Measurements from ENCODE around the gene OR52N5.
A peak's percentile ranks its signal among the peaks of the same experiment; 100 is the strongest.

The OR52N5 gene

DNA sequence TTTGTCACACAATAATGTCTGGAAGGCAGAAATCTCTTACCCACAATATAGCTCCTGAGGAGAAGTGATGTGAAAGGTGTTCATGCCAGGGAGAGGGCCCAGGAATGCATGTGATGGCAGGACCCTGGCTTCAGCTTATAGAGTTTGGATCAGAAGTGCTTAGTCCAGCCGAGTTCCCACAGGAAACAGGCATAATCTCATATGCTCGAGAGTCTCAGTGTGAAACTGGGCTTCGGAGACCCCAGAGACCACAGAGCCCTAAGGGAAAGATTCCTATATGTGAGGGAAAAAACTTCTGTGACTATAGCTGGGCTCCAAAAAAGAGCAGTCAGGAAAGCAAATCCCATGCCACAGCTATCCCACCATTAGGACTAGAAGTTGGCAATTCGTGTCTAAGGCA, at the start of gene OR52N5:
Gene OR52N5, minus strand, starts transcription at position 101 of the 400 bp plus-strand sequence. CDS start 4,721 bp downstream, outside the sequence.
- DNase-seq: no peak

DNA sequence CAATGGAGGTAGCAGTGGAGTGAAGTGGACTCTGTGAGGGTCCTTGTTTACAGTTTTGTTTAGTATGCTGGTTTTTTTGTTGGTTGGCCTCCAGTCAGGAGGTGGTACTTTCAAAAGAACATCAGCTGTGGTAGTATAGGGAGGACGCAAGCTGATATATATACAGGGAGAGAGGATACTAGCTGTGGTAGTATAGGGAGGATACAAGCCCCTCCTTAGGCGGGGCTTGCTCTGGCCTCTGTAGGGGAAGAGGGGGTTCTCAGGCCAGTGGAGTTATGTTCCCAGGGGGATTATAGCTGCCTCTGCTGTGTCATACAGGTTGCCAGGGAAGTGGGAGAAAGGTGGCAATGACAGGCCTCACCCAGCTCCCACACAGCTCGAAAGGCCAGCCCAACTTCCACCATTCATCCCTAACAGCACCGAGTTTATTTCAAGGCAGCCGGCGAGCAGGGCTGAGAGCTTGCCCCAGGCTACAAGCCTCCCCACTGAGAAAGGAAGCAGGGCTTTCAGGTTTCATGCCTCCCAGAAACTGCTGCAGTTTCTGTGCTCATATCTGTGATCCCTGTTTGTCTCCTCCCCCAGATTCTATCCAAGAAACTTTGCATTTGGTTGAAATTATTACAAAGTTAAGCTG, 48.2 kb upstream of the OR52N5 start:
- DNase-seq: no peak

DNA sequence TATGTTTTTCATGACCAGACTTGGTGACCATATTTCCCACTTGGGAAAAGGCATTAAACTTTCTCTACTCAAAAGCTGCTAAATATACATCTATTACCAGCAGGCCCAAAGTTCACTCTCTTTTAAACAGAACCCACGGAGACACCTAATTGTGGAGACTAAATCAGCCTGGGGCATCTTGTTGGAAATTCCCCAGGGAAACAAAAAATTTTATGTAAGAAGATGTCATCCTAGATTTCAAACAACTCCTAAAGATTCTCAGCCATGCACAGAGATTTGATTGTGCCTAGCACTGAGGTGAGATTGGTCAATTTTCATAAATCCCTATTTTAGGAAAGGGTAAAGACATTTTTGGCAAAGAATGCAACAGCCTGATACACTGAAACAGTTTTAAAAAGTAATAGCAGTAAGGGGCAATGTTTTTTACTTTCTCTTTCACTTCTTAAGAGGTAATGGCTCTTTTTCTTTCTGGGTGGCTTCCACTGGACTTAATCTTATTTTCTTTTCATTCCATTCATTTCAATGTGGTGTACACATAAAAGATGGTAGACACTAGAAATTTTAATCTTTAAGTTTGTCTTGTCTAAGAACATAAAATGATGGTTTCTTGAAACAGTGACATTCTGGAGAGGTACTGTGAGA, 35.2 kb upstream of the OR52N5 start:
- DNase-seq: no peak

DNA sequence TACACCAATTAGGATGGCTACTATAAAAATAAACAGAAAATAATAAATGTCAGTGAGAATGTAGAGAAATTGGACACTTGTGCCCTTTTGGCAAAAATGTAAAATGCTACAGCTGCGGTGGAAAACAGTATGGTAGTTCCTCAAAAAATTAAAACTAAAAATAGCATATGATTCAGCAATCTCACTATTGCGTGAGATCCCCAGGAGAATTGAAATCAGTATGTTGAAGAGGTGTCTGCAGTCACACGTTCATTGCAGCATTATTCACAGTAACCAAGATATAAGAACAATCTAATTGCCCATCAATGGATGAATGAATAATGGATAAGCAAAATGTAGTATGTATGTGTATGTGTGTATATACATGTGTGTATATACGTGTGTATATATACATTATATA, 32.4 kb upstream of the OR52N5 start:
- DNase-seq: no peak

DNA sequence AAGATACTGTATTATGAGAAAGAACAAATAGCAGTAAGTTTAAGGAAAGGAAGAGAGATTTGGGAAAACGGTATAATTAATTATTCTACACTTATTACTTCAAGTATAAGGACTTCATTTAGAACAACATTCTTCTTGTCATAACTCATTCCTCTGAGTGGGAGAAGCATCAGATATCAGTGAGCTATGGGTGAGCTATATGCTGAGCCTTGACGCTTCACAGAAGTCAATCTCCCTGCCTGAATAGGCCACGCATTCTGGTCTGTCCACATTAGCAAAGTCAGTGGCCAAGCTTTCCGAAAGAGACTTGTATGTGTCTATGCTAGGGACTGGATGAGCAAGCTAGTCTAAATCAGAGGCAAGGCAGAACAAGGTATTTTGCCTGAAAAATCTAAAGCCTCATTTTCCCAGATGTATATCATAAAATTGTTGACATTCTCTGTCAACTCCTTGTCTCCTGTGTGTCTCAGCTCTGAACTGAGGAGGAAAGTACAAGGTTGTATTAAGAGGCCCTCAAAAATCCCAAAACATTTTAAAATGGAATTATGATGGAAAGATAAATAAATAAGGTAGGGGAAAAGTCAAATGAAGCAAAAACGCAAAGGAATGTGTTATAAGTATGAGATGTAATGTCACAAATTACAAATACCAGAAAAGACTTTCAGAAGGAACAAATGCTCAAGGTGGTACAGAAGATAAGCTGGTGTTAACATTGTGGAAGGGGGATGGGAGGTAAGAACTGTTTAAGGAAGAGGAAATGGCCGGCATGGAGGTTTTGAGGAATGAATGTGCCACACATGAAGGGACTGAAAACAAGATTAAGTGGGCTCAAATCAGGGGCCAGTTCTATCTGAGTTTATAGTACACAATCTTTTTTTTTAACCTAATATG, 27.0 kb upstream of the OR52N5 start:
- no peak for DNase-seq

DNA sequence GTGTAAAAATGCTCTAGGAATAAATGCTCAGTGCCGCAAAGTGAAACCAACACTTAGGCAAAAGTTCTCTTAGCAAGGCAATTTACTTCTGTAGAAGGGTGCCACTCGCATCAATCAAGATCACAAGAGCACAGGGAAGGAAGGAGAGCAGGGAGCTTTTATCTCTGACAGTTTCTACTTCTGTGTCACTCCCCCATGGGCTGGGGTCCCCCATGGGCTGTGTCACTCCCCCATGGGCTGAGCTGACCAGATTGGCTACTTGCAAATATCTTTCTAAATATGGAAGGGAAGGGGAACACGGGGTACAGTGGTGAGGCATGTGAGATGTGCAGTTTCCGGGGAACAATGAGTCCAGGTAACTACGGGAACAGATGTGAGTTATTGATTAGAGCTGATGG, 26.0 kb upstream of the OR52N5 start:
- DNase-seq: no peak

DNA sequence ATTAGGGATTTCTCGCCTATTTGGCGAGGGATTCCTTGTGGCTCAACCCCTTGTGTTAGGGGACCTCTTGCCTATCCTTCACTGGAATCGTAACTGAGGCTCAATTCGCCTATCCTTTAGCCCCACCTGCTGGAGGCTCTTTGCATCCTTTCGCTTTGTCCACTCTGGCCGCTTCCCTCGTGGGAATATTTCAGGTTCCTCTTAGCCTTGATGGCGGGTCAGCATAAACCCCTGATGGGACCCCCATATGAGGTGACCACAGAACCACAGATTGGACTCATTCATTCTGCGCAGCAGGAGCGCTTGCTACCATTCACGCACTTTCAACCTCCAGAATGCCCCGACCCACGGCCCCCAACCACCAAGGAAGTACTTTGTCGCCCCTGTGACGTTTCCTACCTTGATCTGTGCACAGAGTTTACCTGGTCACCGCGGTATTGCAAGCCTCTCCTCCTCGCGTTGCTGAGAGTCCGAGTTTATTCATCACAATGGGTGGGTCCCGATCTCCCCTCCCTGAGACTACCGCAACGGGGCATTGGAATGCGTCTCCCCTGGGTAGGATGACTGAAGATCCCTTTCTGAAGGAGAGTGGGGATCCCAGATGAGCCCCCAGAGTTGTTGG, 25.5 kb upstream of the OR52N5 start, which contains the start of gene OR52N2:
Gene OR52N2, plus strand, starts transcription at position 425 of the 622 bp plus-strand sequence. CDS start 11,412 bp downstream, outside the sequence.
- peak; percentile 64 for DNase-seq

DNA sequence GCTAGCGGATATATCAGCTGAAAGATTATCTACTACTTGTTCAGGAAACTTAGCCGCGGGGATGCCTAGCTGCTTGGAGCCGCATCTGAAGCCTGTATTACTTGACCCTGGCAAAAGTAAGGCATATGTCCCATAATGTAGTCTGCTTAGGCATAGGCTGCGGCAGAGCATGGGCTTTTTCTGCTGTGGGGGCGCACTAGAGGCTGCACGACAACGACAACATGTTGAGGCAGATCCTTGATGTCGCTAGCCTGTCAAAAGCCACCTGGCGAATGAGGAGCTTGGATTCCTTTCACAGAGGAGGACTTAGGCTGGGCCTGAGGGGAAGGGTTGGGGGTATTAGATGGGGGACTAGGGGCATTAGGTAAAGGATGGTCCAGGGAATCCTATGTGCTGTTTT, 24.4 kb upstream of the OR52N5 start:
- DNase-seq: no peak

DNA sequence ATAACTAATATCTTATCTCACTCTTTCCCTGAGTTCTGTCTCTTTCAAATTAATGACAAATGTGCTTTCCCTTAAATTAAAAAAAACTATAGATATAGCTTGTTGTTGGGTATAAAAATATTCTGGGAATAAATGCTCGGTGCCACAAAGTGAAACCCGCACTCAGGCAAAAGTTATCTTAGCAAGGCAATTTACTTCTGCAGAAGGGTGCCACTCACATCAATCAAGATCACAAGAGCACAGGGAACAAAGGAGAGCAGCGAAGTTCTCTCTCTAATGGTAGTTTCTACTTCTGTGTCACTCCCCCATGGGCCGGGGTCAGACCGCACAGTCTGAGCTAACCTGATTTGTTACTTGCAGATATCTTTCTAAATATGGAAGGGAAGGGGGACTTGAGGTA, 20.8 kb upstream of the OR52N5 start:
- no peak for DNase-seq

DNA sequence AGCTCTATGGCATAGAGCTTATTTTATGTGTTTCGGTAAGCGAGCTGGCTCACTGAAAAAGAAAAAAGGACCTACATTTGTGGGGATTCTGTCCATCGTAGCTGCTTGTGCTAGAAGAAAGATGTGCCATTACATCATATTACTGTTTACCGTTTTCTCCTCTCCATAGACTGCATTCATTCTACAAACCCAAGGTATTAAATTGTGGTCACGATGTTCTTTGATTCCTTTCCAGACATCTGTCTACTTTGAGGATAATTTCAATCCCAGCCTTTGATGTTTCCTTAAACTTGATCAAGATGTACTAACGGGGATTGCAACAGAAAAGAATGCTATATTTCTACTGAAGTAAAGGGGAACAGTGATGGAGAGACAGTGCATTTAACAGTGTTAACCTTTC, 13.4 kb upstream of the OR52N5 start:
- DNase-seq: no peak

DNA sequence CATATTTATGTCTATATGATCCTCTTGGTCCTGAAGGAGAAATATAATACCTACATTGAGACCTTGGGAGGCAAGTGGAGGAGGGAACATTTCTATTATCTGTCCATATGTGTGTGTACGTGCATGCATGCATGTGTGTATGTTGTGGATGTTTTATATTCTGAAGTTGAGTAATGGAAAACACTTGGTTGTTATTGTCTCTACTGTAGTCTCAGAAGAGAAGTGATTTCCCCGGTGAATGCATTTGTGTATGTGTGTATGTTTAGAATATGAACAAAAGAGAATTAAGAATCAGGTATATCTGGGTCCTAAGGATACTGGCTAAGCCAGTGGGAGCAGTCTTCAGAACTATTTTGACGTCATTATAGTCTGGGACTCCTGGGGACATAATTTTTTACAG, 8.0 kb upstream of the OR52N5 start, which contains the start of gene OR52N1:
Gene OR52N1, minus strand, starts transcription at position 101 of the 400 bp plus-strand sequence. CDS start 2,449 bp downstream, outside the sequence.
- no peak for DNase-seq

DNA sequence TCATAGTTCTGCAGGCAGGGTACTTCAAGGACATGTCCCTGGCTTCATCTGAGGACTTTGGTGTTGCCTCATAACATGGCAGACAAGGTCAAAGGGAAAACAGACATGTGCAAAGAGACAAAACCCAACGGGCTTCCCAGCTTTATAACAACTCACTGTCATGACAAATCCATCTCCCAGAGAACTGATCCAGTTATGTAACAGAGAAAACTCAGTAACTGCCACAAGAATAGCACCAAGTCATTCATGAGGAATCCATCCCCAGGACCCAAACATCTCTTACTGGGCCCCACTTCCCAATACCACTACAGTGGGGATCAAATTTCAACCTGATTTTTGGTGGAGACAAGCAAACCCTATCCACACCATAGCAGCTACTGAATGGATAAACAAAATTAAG, 16.1 kb downstream of the OR52N5 start:
- no peak for DNase-seq

DNA sequence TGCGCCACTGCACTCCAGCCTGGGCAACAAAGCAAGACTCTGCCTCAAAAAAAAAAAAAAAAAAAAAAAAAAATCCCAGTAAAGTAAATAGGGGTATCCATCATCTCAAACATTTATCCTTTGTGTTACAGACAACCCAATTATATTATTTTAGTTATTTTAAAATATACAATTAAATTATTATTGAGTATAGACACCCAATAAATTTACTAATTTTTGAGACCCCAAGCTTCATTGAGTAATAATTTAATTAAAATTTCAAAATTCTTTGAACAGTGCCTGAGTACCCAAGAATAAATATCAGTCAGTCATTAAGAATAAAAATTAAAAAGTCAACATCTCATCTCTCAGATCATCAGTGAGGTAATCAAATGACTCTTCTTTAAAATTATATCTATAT, 29.2 kb downstream of the OR52N5 start, which contains the start of gene OR52N4:
Gene OR52N4, plus strand, starts transcription at position 301 of the 400 bp plus-strand sequence. CDS start 498 bp downstream, outside the sequence.
- no peak for DNase-seq

DNA sequence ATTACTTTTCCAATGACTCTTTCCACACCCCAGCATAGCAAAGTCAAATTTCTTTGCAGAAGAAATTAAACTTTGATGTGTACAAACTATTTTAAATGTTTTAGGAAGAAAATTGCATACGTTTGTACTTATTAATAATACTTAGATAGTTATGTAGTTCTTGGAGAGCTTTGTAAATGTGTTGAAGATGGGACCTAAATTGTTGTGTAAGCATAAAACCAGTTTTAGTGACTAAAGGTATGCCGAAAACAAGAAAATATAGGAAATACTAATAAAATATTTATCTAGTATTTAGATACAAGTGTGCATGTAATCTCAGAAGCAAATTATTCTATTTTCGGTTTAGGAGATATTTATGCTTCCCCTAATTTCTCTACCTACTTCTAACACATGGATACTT, 33.3 kb downstream of the OR52N5 start:
- no peak for DNase-seq

DNA sequence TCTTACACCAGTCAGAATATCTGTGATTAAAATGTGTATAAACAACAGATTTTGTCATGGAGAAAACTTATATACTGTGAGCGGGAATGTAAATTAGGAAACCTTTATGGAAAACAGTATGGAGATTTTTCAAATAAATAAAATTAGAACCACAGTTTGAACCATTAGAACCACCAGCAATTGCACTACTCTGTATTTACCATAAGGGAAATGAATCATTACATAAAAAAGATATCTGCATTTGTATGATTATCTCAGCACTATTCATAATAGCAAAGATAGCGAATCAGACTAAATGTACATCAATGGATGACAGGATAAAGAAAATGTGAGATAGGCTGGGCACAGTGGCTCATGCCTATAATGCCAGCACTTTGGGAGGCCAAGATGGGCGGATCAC, 36.5 kb downstream of the OR52N5 start:
- DNase-seq: no peak

DNA sequence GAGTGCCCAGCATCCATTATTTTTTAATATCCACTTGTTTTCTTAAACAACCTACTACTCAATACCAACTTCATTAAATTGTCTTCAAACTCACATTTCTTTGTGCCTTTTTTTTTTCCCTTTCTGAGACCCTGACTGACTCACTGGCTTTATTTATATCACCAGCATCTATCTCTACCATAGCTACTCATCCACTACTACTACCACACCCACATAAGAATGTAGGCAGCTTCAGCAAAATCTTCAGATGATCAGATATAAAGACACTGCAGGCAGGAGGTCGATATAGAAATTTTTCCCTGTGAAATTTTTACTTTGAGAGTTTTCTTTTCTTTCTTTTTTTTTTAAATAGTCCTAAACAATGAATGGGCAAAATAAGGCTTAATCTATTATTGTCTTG, 44.7 kb downstream of the OR52N5 start:
- DNase-seq: no peak

DNA sequence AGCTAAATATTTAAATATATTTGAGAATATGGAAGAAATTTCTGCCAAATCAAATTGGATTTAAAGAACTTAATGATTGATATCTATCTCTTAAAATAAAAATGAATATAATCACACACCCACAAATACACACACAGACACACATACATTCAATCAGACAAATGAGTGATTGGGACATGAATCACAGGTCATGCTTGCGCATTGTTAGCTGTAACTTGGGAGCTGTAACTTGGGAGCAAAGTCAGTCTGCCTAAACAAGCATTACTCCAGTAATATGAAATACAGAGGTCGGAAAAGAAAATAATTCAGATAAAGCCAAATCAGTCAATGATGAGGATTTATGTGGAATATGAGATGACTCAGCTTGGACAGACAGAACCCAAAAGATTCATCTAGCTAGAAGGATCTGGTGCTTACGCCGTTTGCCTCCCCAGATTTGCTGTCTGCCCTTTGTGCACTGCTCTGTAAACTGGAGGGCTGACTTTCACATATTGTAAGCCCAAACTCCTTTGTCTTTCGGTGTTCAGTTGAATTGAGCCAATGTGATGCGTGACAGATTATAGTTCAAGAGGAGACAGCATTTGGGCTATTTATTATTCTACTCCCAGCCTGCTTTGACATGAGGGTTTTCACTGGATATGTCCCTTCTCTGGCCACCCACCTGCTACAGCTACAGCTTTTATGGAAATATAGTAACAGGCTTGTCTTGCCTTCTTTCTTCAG, 45.3 kb downstream of the OR52N5 start:
- no peak for DNase-seq

DNA sequence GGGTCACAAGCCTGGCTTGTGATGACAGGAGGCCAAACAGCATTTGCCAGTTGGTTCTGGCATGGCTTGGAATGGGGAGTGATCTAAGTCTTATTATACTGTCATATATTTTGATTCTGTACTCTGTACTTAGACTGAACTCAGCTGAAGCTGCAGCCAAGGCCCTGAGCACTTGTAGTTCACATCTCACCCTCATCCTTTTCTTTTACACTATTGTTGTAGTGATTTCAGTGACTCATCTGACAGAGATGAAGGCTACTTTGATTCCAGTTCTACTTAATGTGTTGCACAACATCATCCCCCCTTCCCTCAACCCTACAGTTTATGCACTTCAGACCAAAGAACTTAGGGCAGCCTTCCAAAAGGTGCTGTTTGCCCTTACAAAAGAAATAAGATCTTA, 46.1 kb downstream of the OR52N5 start:
- DNase-seq: no peak

DNA sequence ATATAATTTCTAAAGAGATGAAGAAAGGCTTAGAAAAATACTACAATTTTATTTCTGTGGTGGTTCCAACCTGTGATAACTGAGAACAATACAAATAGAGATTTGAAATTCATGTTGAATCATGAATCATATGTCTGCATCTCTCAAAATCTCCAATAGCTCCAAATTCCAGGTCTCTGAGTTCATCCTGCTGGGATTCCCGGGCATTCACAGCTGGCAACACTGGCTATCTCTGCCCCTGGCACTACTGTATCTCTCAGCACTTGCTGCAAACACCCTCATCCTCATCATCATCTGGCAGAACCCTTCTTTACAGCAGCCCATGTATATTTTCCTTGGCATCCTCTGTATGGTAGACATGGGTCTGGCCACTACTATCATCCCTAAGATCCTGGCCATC, 46.8 kb downstream of the OR52N5 start, which contains the start of gene OR56B1:
Gene OR56B1, plus strand, starts transcription at position 53 of the 400 bp plus-strand sequence. Its CDS starts 69 bp downstream, at position 122.
- no peak for DNase-seq

DNA sequence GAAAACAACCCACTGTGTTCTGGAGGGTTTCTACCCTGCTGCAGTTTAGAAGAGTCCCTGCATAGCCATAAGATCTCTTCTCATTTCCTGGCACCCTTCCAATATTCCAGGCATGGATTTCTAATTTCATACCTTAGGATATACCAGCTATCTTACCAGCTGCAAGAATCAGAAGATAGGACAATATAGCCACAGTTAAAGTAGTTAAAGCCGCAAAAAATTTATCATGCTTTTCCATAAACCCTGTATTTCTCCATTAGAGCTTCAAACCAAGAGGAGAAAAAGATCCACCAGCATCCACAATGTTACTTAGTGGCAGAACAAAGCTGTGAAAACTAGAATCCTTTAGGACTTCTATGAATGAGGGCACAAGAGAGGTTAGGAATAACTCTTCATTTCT, 55.5 kb downstream of the OR52N5 start:
- no peak for DNase-seq

DNA sequence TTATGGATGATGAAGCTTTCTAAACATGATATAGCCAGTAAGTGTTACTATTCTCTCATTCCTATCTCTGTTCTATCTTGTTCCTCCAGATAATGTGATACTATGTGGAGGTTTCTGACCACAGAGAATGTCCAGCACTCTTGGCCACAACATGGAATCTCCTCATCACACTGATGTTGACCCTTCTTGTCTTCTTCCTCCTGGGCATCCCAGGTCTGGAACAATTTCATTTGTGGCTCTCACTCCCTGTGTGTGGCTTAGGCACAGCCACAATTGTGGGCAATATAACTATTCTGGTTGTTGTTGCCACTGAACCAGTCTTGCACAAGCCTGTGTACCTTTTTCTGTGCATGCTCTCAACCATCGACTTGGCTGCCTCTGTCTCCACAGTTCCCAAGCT, 56.8 kb downstream of the OR52N5 start:
- no peak for DNase-seq

Measured in NCI-H1105 treated with DMSO at 0.1 percent for 48 hours (cell line).